K562 (cell line): ENCODE results near the gene CHD1L. TPM values are rescaled to one million over a fixed set of nuclear protein-coding genes. Genes with fewer than 3 reads are reported as not detected.

Experiments used
- ATAC-seq: fragments of 200-7000 bp; cut with Tn5 transposase; 3 replicates; pipeline ENCODE4 v1.9.1; 2020; ENCODE audit warnings: moderate library complexity
- BruUV-seq: library from RNA; stranded (reverse); fragments of 400-500 nt; replicated peaks from 2 replicates; lab custom pipeline; 2021; lab: Mats Ljungman, UMichigan
- CTCF ChIA-PET: fragments of 300-600 bp; formaldehyde crosslinking; extraction: SDS; loops from one replicate; lab custom pipeline; 2021; ENCODE audit warnings: low intra/inter-chr PET ratio; lab: Yijun Ruan, JAX
- POLR2A ChIA-PET: fragments of 300-600, 350-650 bp; sonication (Branson Sonifier 250); formaldehyde crosslinking; extraction: SDS; loops from one replicate; lab custom pipeline; 2021; ENCODE audit warnings: antibody characterized with exemption, inconsistent platforms; lab: Yijun Ruan, JAX
- DNase-seq, 4 experiments: peaks; one replicate each; pipeline versions ENCODE4 v3.0.0 to v3.0.0-alpha.2; 2011 to 2018; ENCODE audit warnings: low spot score in 3 of 4, mixed read lengths in 3 of 4; ENCODE audit errors: extremely low read depth in 1 of 4
- FAIRE-seq: peaks from 2 replicates; lab custom pipeline; 2011; peaks lifted over from hg19 to GRCh38; lab: Jason Lieb, UNC
- H2AFZ ChIP-seq: 2 replicates; pipeline ENCODE4 v1.6.0; 2011; ENCODE audit warnings: low read depth, low read length, control low read depth, inconsistent platforms
- H3K27ac ChIP-seq: fragments of 200-600 bp; 3 replicates; pipeline ENCODE4 v1.8.0; 2011; ENCODE audit warnings: low read depth, mild to moderate bottlenecking, control low read depth, inconsistent platforms, low read length, moderate library complexity, mixed read lengths; ENCODE audit errors: extremely low read depth
- H3K27me3 ChIP-seq, 2 experiments: fragments of 300-600 bp in 1 of 2; 2 replicates in 1 of 2; 3 replicates in 1 of 2; pipeline versions ENCODE4 v1.6.0 to v1.8.0; 2011; ENCODE audit warnings: inconsistent platforms in 2 of 2, low read length in 2 of 2, mild to moderate bottlenecking in 1 of 2, mixed read lengths in 1 of 2, moderate library complexity in 1 of 2; ENCODE audit not compliant: control insufficient read depth in 2 of 2, insufficient read depth in 2 of 2
- H3K36me3 ChIP-seq: fragments of 300-600 bp; 3 replicates; pipeline ENCODE4 v1.8.0; 2011; ENCODE audit warnings: mild to moderate bottlenecking, low read length, inconsistent platforms; ENCODE audit not compliant: control insufficient read depth, insufficient read depth
- H3K4me1 ChIP-seq, 2 experiments: fragments of 200-600 bp in 1 of 2; replicated peaks in 1 of 2; 2 replicates in 1 of 2; 3 replicates in 1 of 2; pipeline versions ENCODE4 v1.5.1 to v1.8.0; 2011; ENCODE audit warnings: inconsistent platforms in 2 of 2, low read length in 2 of 2, mild to moderate bottlenecking in 1 of 2, mixed read lengths in 1 of 2, moderate library complexity in 1 of 2; ENCODE audit not compliant: control insufficient read depth in 2 of 2, insufficient read depth in 2 of 2
- H3K4me2 ChIP-seq: 2 replicates; pipeline ENCODE4 v1.6.1; 2011; ENCODE audit warnings: low read length, control low read depth, inconsistent platforms, mixed read lengths; ENCODE audit not compliant: insufficient read depth
- H3K4me3 ChIP-seq: fragments of 200-600 bp; sonication (generic), shearing (Covaris generic); 2 replicates; pipeline ENCODE4 v1.5.1; 2016; ENCODE audit warnings: control low read depth, inconsistent platforms
- H3K79me2 ChIP-seq: fragments of 200-600 bp; 3 replicates; pipeline ENCODE4 v1.8.0; 2011; ENCODE audit warnings: low read length, inconsistent platforms; ENCODE audit not compliant: control insufficient read depth, insufficient read depth
- H3K9ac ChIP-seq, 2 experiments: 2 replicates each; pipeline versions ENCODE4 v1.6.0 to v1.6.1; 2011; ENCODE audit warnings: low read depth in 2 of 2, low read length in 2 of 2, control low read depth in 1 of 2, inconsistent platforms in 1 of 2, mild to moderate bottlenecking in 1 of 2, mixed read lengths in 1 of 2; ENCODE audit not compliant: insufficient read depth in 1 of 2
- H3K9me1 ChIP-seq: one replicate; pipeline ENCODE4 v1.6.0; 2011; ENCODE audit warnings: inconsistent platforms, mild to moderate bottlenecking, low read length, moderate library complexity; ENCODE audit not compliant: control insufficient read depth, insufficient read depth
- H3K9me3 ChIP-seq: replicated peaks from 2 replicates; pipeline ENCODE4 v1.5.1; 2011; ENCODE audit warnings: low read depth, low read length, inconsistent platforms; ENCODE audit not compliant: control insufficient read depth, insufficient read depth
- H4K20me1 ChIP-seq: replicated peaks from 2 replicates; pipeline ENCODE4 v1.6.1; 2011; ENCODE audit warnings: low read length, inconsistent platforms, mixed read lengths; ENCODE audit not compliant: control insufficient read depth, insufficient read depth
- ATF3 ChIP-seq, 2 experiments: fragments of 450-650 bp in 1 of 2; sonication (generic) in 1 of 2; formaldehyde crosslinking in 1 of 2; IDR thresholded peaks in 1 of 2; conservative IDR thresholded peaks in 1 of 2; 2 replicates each; pipeline versions ENCODE4 v1.6.1 to v1.8.1; 2016 to 2023; ENCODE audit warnings: mild to moderate bottlenecking in 2 of 2, moderate library complexity in 2 of 2, inconsistent platforms in 1 of 2, missing genetic modification reagents in 1 of 2
- BRD9 ChIP-seq: fragments of 450-650 bp; IDR thresholded peaks from 2 replicates; pipeline ENCODE4 v1.6.1; 2018; ENCODE audit warnings: low read depth; ENCODE audit not compliant: partially characterized antibody
- CEBPB ChIP-seq: fragments of 450-650 bp; IDR thresholded peaks from 2 replicates; pipeline ENCODE4 v1.6.1; 2016; ENCODE audit warnings: missing genetic modification characterization, missing compliant biosample characterization
- CEBPG ChIP-seq, 3 experiments: fragments of 200-800 bp in 1 of 3; sonication (Bioruptor generic) in 1 of 3; sonication (generic) in 1 of 3; formaldehyde crosslinking in 1 of 3; IDR thresholded peaks in 2 of 3; conservative IDR thresholded peaks in 1 of 3; 2 replicates each; pipeline versions ENCODE4 v1.6.1 to v1.8.0; 2016 to 2022; ENCODE audit warnings: missing compliant biosample characterization in 2 of 3, missing genetic modification characterization in 2 of 3, mild to moderate bottlenecking in 1 of 3, missing genetic modification reagents in 1 of 3
- GATA2 ChIP-seq: sonication (generic); formaldehyde crosslinking; IDR thresholded peaks from 2 replicates; pipeline ENCODE4 v1.4.0; 2020; ENCODE audit warnings: mild to moderate bottlenecking, missing genetic modification reagents
- KLF1 ChIP-seq: fragments of 450-650 bp; IDR thresholded peaks from 2 replicates; pipeline ENCODE4 v1.6.1; 2016; ENCODE audit warnings: missing genetic modification characterization, missing compliant biosample characterization
- ZNF384 ChIP-seq: IDR thresholded peaks from 2 replicates; pipeline ENCODE4 v1.6.1; 2012; ENCODE audit warnings: low read depth, low read length, improper control_type of control experiment
- WGBS: fragments of 100-300 bp; shearing (Covaris generic); methylation state at CpG from one replicate; pipeline ENCODE4 v1.1.6; 2016; ENCODE audit warnings: low coverage, mixed read lengths; ENCODE audit not compliant: insufficient coverage; ENCODE audit errors: missing lambda C conversion rate; 5-methylcytosine and 5-hydroxymethylcytosine counted together
- in situ Hi-C: fragments of 300-500 bp; cut with MboI; formaldehyde crosslinking; loops from 4 replicates; pipeline ENCODE4 v1.15.0; 2018; ENCODE audit warnings: inconsistent platforms, mixed read lengths
- intact Hi-C: fragments of 100-400 bp; cut with micrococcal nuclease; formaldehyde crosslinking; loops from 2 replicates; pipeline ENCODE4 v1.14.2; 2022
- polyA plus RNA-seq, 8 experiments: library from polyadenylated mRNA; depleted of rRNA in 4 of 8; stranded (reverse) in 5 of 8; unstranded in 3 of 8; fragments of >200 nt; fragmentation: Nextera tagmentation in 2 of 8; fragmentation: Illumina TruSeq in 1 of 8; extraction: Ambion mirVana in 2 of 8; extraction: Trizol in 1 of 8; gene quantifications; 2 replicates each; pipeline versions ENCODE4 v1.2.1 to v1.2.3, GENCODE V29; 2011 to 2014; ENCODE audit warnings: inconsistent platforms in 1 of 8, missing spikeins in 1 of 8
- total RNA-seq, 7 experiments: library from RNA; depleted of rRNA in 6 of 7; stranded (reverse); fragments of >200 nt in 6 of 7; fragmentation: Illumina TruSeq in 2 of 7; extraction: Trizol in 2 of 7; gene quantifications; 2 replicates each; pipeline versions ENCODE4 v1.2.1 to v1.2.3, GENCODE V29; 2011 to 2021; ENCODE audit warnings: low replicate concordance in 1 of 7

CHD1L gene
- total and polyA plus RNA-seq, 9 of the 15 experiments (the other 6 are each of a cell fraction or from before 2014, with no cell fraction given) = 25.0 to 93.3 (median 59.1) TPM

- in situ Hi-C loops = no loop called here
- Histone ChIP-seq H2AFZ (no peak overlapping the region), H3K4me3 (no peak overlapping the region), H3K36me3 (no peaks in the 10 kb centered on the region), H3K4me1 (no peaks in the 10 kb centered on the region), H3K4me2 (no peak overlapping the region), H3K27ac (no peak overlapping the region), H3K79me2 (no peaks in the 10 kb centered on the region), H3K9ac (no peak overlapping the region), H3K9me3 (no peaks in the 10 kb centered on the region), H3K9me1 (no peaks in the 10 kb centered on the region), H3K27me3 (peaks cover 5 to 16% of the 10 kb centered on the region in 2 experiments), H4K20me1 (no peaks in the 10 kb centered on the region)
- ChIA-PET POLR2A (no interaction called here), CTCF (no interaction called here)
- TF ChIP-seq GATA2 (CRISPR knock-in tag) (no peak), ZNF384 (no peak)
- intact Hi-C loops = no loop called here
- DNase-seq (no peak), FAIRE-seq (no peak), ATAC-seq (no peak)
- no TSS peak for BruUV-seq
- 1% methylated on average over 3 of the region's 3 CpGs for WGBS
These were observed 26.4 kb upstream of the CHD1L start for GRCh38 chr1:147216124-147216523.

- intact Hi-C loops = no loop called here
- Histone ChIP-seq H3K9ac (no peak overlapping the region), H3K9me1 (no peaks in the 10 kb centered on the region), H3K27me3 (peaks cover 5 to 18% of the 10 kb centered on the region in 2 experiments), H3K4me2 (no peak overlapping the region), H3K4me1 (no peaks in the 10 kb centered on the region), H2AFZ (no peak overlapping the region)
- ATAC-seq = no peak
- TF ChIP-seq KLF1 = no peak
- TF ChIP-seq CEBPG (CRISPR knock-in tag; IDR thresholded peaks at IDR 0.05) = no peak
- TF ChIP-seq CEBPG (tag; conservative IDR thresholded peaks at IDR 0.05 in 1 of 2, IDR thresholded peaks at IDR 0.05 in 1 of 2) = peak; percentile 43 to 78; a peak in 3 of 4 replicates
- TF ChIP-seq BRD9 = no peak
- peak; percentile 39; the same call in 1 of the 2 replicates for TF ChIP-seq CEBPB
- peak; percentile 49; the same call in 1 of the 2 replicates for TF ChIP-seq ATF3 (IDR thresholded peaks at IDR 0.05)
- no peak for TF ChIP-seq ATF3 (CRISPR knock-in tag; conservative IDR thresholded peaks at IDR 0.05)
- TF ChIP-seq, all 486 proteins: peak for 3
- no peaks in the 10 kb centered on the region for H3K36me3 ChIP-seq
- ChIA-PET POLR2A (no interaction called here), CTCF (no interaction called here)
- no peak for FAIRE-seq
- no peak for DNase-seq
- H3K9me3 ChIP-seq = no peaks in the 10 kb centered on the region
- no peak overlapping the region for H3K4me3 ChIP-seq
- no peaks in the 10 kb centered on the region for H4K20me1 ChIP-seq
- in situ Hi-C loops = no loop called here
- H3K27ac ChIP-seq = no peak overlapping the region
- no peaks in the 10 kb centered on the region for H3K79me2 ChIP-seq
- BruUV-seq = no TSS peak
- WGBS = 0% methylated on average over 7 of the region's 7 CpGs
These were observed 25.3 kb upstream of the CHD1L start for GRCh38 chr1:147217141-147217540.
